Measurements from ENCODE around the gene NUP54.

DNA sequence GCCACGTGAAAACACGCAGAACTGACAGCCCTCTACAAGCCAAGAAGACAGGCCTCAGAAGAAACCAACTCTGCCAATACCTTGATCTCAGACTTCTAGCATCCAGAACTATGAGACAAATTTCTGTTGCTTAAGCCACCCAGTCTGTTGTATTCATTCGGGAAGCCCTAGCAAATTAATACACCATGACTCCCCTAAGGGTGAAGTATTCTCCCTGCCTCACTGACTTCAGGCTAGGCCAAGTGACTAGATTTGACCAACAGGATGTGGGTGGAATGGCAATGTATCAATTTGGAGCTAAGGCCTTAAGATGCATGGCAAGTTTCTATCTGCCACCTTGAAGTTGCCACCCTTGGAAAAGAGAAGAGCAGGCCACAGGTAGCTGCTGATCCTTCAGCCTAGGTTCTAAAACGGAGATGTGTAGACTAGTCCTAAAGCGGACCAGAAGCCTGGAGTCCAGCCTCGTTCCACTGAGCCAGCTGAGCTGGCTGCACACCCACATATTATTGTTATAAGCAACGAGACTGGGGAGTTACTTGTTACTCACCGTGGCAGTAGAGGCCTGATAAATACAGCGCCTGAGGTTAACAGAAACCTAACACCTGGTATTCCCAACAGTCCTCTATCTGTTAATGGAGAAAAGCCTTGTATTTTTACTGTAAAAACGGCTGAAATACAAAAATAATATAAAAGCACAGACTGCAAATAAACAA is 49.0 kb upstream of the NUP54 start:
- TF ChIP-seq CTCF (IDR thresholded peaks at IDR 0.05 in 2 of 3, conservative IDR thresholded peaks at IDR 0.05 in 1 of 3; ENCODE audit: insufficient read depth in 2 of 3, low read depth in 1 of 3, low read length in 3 of 3) (no peak), GABPA (tag; conservative IDR thresholded peaks at IDR 0.05; ENCODE audit: low read depth) (no peak), HNRNPK (IDR thresholded peaks at IDR 0.05; ENCODE audit: low read depth, low read length, poor library complexity, severe bottlenecking) (no peak), CBX1 (IDR thresholded peaks at IDR 0.05; ENCODE audit: low read depth) (no peak), RAD51 (IDR thresholded peaks at IDR 0.05; ENCODE audit: borderline replicate concordance, low read depth) (no peak), EZH2 (IDR thresholded peaks at IDR 0.05; ENCODE audit: borderline replicate concordance, low read depth, low read length) (no peak), KAT2B (IDR thresholded peaks at IDR 0.05; ENCODE audit: low read depth, low read length) (no peak), E2F3 (CRISPR knock-in tag; IDR thresholded peaks at IDR 0.05) (no peak), MAX (CRISPR knock-in tag; IDR thresholded peaks at IDR 0.05) (no peak), ZNF668 (CRISPR knock-in tag; IDR thresholded peaks at IDR 0.05) (no peak), MTF1 (CRISPR knock-in tag; IDR thresholded peaks at IDR 0.05; ENCODE audit: borderline replicate concordance) (no peak)
- TF ChIP-seq, protein P1, sequence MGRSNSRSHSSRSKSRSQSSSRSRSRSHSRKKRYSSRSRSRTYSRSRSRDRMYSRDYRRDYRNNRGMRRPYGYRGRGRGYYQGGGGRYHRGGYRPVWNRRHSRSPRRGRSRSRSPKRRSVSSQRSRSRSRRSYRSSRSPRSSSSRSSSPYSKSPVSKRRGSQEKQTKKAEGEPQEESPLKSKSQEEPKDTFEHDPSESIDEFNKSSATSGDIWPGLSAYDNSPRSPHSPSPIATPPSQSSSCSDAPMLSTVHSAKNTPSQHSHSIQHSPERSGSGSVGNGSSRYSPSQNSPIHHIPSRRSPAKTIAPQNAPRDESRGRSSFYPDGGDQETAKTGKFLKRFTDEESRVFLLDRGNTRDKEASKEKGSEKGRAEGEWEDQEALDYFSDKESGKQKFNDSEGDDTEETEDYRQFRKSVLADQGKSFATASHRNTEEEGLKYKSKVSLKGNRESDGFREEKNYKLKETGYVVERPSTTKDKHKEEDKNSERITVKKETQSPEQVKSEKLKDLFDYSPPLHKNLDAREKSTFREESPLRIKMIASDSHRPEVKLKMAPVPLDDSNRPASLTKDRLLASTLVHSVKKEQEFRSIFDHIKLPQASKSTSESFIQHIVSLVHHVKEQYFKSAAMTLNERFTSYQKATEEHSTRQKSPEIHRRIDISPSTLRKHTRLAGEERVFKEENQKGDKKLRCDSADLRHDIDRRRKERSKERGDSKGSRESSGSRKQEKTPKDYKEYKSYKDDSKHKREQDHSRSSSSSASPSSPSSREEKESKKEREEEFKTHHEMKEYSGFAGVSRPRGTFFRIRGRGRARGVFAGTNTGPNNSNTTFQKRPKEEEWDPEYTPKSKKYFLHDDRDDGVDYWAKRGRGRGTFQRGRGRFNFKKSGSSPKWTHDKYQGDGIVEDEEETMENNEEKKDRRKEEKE (IDR thresholded peaks at IDR 0.05; ENCODE audit: borderline replicate concordance in 1 of 2, control insufficient read depth in 1 of 2, low read depth in 2 of 2, low read length in 1 of 2): no peak

All from K562 (cell line).